GM19395 (cell line): ENCODE measurements around the gene TATDN3.
A peak's percentile ranks its signal among the peaks of the same experiment; 100 is the strongest.
"Not testable (repeated sequence)": the region's sequence is repeated elsewhere in the genome, so short reads cannot be mapped to it uniquely, and the experiment has no call there.

Experiments
- ATAC-seq: cut with Tn5 transposase; IDR thresholded peaks from one replicate; pipeline ENCODE4 v1.9.1; 2021; ENCODE audit warnings: mild to moderate bottlenecking, moderate library complexity; ENCODE audit not compliant: unreplicated experiment

Gene TATDN3

DNA sequence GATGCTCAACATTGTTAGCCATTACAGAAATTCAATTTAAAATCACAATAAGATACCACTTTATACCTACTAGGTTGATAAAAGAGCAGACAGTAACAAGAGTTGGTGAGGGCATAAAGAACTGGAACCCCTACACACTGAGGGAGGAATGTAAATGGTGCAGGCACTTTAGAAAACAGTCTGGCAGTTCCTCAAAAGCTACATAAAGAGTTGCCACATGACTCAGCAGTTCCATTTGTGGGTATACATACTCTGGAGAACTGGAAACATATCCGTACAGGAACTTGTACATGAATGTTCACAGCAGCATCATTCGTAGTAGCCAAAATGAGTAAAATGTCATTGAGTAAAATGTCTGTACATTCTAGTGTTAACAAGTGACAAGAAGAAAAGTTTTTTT is 17.1 kb upstream of the TATDN3 start:
- no peak for ATAC-seq

DNA sequence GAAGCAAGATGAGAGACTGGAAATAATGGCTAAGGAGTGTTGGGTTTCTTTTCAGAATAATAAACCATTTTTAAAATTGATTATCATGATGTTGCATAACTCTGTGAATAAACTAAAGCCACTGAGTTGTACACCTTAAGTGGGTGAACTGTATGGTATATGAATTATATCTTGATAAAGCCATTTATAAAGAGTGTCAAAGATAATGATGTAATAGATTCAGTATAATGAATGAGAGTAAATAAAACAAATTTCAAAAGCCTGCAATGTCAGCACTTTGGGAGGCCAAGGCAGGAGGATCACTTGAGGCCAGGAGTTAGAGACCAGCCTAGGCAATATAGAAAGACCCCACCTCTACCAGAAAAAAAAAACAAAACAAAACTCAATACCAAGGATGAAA is 16.5 kb upstream of the TATDN3 start:
- no peak for ATAC-seq

DNA sequence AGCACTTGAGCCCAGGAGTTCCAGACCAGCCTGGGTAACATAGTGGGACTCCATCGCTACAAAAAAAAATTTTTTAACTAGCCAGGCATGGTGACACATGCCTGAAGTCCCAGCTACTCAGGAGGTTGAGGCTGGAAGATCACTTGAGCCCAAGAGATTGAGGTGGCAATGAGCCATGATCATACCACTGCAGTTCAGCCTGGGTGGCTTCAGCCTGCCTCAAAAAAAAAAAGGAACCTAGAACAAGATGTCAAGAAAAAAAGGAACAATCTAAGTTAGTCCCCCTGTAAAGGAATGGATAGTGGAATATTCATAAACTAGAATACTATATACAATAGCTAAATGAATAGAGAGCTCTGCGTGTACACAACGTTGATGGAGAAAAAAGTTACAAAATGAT is 14.5 kb upstream of the TATDN3 start:
- no peak for ATAC-seq

DNA sequence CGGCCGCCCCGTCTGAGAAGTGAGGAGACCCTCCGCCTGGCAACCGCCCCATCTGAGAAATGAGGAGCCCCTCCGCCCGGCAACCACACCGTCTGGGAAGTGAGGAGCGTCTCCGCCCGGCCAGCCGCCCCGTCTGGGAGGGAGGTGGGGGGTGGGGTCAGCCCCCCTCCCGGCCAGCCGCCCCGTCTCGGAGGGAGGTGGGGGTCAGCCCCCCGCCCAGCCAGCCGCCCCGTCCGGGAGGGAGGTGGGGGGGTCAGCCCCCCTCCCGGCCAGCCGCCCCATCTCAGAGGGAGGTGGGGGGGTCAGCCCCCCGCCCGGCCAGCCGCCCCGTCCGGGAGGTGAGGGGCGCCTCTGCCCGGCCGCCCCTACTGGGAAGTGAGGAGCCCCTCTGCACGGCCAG is 12.6 kb upstream of the TATDN3 start:
- ATAC-seq: not testable (repeated sequence)

DNA sequence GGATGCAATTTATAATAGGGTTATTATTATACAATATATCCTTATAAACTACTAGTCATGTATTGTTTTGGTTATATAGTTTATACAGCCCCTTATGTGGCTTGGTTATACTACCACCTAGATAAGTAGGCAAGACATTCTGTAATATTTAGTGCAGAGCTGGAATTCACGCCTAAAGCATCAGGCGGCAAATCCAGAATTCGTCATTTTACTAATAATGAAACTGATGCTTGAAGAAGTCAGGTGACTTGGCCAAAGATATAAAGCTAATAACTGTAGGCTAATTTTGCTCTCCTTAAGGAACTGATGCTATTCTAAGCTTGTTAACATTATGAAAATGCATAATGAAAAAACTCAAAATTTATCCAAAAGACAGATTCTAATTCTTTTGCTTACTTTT is 10.9 kb upstream of the TATDN3 start:
- ATAC-seq: no peak

DNA sequence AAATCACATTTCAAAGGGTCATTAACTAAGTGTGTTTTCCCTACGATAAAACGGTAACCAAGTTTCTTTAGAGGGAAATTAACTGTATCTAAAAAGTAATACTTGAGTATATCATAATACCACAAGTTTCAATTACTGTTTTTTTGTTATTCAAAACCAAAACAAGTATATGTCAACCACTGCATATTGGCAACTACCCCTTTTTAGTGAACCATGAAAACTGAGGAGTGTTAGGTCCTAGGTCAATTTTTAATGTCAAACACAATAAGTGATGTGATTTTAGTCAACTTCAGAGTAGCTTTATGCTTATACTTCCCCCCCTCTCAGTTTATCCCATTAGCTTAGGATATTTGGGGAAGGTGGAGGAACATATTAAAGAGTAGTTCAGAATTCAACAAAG is 10.5 kb upstream of the TATDN3 start:
- no peak for ATAC-seq

DNA sequence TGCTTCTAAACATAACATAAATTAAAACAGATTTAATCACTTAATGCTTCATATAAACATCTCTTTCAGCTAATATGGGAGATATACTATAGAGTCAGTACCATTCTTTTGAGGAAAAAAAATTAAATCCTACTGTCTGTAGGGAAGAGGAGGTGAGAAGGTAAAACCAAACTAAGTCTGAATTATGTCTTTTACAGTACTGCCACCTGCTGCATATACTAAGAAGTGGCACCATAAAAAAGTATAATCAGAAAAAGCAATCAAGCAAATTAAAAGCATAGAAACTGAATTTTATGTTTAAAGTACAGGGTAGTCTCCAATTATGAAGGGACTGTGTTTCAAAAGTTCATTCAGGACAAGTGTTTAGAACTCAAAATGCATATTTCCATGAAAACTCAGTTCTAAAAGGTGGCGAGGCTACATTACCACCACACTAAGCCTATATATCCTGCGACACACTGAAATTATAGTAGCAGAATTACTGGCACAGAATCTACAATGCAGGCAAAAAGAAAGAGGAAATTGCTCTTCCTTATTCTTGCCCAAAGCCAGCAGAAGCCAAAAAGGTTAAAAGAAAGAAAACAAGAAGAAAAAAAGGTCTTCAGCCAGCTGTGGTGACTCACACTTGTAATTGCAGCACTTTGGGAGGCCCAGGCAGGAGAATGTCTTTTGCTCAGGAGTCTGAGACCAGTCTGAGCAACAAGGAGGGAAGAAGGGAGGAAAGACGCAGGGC is 9.1 kb upstream of the TATDN3 start:
- no peak for ATAC-seq

DNA sequence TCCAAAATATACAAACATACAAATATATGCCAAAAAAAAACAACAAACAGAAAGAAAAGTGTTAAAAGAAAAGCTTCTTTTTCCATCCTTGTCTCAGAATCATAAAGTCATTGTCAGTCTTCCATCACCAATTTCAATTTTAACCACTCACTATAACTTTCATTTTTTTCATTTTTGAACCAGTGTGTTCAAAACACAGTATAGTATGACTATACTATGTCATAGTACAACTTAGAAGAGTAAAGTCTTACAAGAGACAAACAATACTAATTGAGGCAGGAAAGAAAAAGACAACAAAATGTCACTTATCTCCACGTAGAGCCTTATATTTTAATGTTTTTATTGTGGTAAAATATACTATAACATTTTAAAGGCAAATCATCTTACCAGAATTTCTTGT is 7.7 kb upstream of the TATDN3 start:
- no peak for ATAC-seq

DNA sequence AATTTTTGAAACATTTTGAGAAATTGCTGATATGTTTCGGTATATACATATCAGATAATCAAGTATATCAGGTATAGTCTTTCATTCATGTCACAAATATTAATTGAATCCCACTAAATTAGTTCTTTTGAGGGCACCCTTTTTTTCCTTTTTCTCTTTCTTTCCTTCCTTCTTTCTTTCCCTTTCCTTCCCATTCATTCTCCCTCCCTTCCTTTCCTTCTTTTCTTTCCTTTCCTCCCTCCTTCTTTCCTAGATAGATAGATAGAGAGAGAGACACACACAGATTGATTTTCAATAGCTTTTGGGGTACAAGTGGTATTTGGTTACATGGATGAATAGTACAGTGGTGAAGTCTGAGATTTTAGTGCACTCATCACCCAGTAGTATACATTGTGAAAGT is 5.8 kb upstream of the TATDN3 start:
- no peak for ATAC-seq

DNA sequence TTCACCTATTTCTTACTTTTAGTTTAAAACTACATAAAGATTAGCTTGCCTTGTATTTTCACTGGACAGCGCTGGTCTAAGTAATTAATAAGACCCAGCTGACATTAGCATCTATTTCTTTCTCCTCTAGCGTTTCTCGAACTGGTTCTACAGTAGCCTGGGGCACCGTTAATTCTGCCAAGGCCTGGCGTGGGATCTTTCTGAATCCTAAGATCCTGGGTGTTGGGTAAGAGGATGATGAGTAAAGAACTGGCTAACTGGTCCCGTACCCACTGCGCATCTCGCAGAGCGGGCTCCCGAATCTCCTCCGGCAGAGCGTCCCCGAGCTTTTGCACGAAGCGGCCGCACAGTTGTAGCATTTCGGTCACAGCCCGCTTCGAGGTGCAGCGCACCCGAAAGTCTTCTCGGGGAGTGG is 426 bp upstream of the TATDN3 start:
- peak; percentile 24 for ATAC-seq

DNA sequence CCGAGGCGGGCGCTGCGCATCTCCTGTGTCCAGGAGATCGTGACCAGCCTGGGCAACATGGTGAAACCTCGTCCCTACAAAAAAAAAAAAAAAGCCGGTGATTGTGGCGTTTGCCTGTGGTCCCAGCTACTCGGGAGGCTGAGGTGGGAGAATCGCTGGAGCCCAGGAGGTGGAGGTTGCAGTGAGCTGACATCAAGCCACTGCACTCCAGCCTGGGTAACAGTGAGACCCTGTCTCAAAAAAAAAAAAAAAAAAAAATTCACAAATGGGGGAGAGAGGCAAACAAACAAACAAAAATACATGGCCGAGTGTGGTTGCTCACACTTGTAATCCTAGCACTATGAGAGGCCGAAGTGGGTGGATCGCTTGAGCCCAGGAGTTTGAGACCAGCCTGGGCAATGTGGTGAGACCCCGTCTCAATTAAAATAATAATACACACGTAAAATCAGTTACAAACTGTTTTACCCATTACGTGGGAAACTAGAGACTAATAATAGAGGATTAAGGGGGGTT is 758 bp downstream of the TATDN3 start:
- ATAC-seq: no peak

DNA sequence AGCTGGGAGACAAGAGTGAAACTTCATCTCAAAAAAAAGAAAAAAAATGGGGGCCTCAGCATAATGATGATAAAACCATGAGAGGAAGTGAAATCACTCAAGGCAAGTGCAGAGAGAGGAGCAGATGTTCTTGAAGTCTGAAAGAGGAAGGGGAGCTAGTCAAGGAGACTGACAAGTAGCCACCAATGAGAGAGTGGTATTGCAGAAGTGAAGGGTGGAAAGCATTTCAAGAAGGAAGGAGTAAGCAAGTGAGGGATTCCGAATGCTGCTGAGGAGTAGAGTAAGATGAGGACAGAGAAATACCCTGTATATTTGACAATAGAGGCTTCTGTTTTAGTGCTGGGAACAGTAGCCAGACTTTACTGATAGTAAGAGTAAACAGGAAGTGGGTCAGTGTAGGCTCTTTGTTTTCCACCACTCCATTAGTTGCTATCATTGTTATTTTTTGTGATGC is 2.9 kb downstream of the TATDN3 start:
- ATAC-seq: peak; percentile 89

DNA sequence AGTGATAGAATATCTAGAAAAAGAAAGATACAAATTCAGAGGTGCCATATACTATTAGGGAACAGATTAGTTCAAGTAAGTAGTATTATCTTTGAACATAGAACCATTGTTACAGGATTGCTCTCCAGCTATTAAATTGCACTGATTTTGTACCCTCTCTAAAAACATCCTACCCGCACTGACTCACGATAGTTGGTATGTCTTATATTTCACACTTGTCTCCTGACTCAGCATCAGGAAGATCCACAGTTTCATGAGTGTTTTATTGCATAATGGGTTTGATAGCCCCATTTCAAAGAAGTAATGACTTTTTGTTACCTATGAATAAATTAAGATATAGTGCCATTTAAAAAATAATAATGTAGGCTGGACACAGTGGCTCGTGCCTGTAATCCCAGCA is 6.0 kb downstream of the TATDN3 start:
- no peak for ATAC-seq

DNA sequence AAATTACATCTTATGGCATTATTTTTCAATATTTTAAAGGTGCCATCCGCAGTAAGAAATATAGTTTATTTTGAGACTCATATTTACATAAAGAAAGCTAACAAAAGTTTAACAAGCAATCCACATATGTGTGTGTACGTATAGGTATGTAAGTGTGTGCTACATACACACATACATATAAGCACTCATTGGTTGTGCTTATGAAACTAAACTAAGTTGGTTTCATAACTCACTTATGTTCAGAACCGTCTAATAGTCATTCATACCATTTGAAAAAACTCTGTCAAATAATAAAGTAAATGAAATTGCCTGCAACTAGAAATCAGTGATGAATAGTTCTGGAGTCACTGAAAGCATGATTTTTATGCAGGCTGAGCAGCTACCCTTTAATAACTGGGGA is 14.1 kb downstream of the TATDN3 start:
- ATAC-seq: no peak

DNA sequence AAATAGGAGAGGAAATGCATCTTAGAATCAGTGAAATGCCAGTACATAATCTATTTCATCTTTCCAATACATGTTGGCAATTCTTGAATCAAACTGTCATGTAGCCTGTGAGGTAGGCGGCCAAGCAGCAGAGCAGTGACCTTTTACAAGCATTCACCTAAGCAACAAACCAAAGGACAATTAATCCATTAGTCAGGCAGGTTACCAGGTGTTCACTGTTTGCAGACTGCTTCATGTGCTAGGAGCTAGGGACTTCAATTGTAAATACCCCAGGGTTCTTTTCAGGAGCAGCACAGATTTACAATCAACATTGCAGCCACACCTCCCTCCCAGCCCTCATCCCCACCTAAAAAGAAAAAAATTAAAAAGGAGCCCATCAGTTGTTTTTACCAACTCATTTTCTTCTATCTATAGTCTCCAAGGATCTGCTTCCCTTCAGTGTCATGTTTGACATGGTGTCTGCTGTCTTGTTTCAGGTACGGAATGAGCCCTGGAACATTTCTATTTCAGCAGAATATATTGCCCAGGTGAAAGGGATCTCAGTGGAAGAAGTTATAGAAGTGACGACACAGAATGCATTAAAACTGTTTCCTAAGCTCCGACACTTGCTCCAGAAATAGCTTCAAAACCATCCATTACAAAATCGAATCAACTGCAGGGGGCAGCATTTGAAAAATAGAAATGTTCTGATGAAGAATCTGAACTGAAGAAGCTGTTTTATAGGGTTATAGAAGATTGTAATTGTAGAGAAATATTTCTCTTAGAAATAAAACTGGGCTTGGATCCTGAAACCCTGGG is 23.0 kb downstream of the TATDN3 start:
- no peak for ATAC-seq

DNA sequence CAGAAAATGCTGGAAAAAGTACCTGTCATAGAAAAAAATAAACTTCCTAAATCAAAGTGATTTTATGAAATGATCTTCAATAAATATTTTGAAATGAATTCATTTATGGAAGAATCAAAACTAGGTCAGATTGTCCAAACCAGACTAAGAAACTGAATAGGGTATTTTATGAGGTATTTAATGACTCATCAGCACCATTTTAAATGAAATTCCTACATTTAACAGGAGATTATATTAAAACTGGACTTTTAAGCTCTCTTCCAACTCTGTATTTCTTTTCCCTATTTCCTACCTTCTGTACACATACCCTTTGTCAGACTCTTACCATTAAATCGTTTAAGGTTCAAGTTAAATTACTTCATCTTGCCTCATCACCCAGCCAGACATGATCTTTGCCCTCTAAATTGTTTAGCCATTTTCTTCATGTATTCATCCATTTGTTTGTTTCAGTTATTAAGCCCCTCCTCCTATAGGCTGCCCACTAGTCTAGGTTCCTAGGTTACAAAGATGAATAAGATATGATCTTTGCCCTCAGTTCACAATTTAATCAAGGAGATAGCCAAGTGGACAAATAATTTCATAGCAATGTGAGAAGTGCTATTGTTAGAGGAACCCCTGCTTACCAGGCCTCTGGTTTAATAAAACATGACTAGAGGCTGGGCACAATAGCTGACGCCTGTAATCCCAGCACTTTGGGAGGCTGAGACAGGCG is 25.0 kb downstream of the TATDN3 start:
- ATAC-seq: no peak

DNA sequence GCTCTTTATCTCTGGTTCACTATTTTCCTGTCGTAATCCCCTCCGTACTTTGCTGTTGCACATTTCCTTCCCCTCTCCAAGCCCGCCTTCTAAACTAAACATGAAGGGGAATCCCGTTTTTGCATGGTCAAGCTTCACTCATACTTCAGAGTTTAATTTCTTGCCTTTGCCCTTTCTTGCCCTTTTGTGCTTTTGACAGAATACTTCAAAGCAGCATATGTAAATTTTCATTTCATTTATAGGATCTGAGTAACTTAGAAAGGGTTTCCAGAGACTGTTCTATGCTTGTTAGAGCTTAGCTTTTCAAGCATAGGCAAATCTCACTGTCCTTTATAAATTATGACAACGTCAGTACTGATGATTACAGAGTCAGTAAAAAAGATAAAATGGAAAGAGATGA is 28.0 kb downstream of the TATDN3 start:
- ATAC-seq: peak; percentile 67

DNA sequence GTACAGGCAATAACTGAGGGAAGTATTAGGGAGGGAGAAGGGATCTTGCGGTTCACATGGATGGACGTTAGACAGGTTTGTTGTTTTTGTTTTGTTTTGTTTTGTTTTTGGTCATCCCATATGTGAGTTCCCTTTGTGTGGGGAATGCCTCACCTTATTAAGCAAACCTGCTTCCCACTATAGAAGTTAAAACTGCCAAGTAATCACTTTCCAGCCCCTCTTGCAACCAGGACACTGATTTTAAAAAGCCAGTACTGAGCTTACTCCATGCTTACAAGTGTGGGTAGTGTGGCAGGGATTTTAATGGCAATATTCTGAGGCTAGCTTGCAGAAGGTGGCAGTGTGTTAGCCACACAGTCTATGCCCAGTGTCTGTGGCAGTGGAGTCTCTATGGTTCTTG is 29.3 kb downstream of the TATDN3 start:
- ATAC-seq: no peak

DNA sequence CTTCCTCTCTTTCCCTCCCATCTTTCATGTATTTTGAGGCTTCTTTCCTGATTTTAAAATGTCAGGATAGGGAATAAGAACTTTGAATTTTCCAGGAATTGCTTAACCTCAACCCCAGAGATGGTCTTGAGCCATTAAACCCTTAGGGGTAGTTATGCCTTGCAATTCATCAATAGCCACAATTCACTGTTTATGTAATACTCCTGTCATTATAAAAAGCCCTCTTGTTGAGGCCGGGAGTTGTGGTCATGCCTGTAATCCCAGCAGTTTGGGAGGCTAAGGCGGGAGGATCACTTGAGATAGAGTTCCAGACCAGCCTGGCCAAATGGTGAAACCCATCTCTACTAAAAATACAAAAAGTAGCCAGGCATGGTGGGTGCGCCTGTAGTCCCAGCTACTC is 31.3 kb downstream of the TATDN3 start:
- no peak for ATAC-seq

DNA sequence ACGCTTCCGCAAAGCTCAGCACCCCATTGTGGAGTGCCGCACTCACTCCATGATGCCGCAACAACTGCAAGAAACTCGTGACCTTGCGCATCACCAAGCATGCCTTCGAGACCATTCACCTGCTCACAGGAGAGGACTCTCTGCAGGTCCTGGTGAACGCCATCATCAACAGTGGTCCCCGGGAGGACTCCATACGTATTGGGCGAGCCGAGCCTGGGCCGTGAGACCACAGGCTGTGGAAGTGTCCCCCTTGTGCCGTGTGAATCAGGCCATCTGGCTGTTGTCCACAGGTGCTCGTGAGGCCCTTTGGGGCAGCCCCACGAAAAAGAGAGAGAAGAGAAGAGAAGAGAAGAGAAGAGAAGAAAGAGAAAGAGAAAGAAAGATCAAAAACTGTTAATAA is 32.5 kb downstream of the TATDN3 start:
- no peak for ATAC-seq

DNA sequence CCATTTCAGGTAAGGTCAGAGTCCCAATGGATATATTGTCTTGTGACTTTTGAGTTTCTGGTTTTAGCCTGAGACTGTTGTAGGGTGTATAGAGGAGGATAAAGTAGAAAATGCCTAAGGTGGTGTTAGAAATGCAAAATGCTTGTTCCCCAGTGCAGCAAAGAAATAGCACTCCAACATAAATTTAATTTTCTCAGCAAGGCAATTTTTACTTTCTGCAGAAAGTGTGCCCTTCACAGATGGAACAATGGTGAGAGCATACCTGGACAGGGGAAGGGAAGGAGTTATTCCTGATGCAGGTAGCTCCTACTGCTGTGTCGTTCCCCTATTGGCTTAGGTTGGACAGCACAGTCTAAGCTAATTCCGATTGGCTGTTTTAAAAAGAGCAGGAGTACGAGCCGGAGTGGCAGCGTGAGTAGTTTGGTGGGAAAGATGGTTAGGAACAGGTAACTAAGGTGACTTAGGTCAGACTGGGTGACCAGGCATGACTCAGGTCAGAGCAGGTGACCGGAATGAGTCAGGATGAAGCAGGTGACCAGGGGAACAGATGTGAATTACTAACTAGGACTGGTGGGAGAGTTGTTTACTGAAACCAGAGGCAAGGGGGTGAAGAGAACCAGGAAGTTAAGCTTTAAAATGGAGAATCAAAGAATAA is 34.2 kb downstream of the TATDN3 start:
- no peak for ATAC-seq
